Prostate gland (tissue), 2 donors: ENCODE measurements around the gene TMEM8B. TPM values are rescaled to one million over a fixed set of nuclear protein-coding genes. Genes with fewer than 3 reads are reported as not detected.

ENCODE experiments used
- DNase-seq: peaks from one replicate; pipeline ENCODE4 v3.0.0-alpha.2; 2019; ENCODE audit warnings: low spot score
- H3K27ac ChIP-seq, 2 donors: fragments of 200-600 bp; sonication (generic); 2 replicates each; pipeline ENCODE4 v1.5.1; 2017 to 2019
- H3K27me3 ChIP-seq: fragments of 200-600 bp; sonication (generic); replicated peaks from 2 replicates; pipeline ENCODE4 v1.5.1; 2019; ENCODE audit not compliant: insufficient read depth
- H3K36me3 ChIP-seq, 2 donors: fragments of 200-600 bp; sonication (generic); 1 replicate in 1 of 2; 2 replicates in 1 of 2; pipeline versions ENCODE4 v1.5.1 to v1.8.1; 2017 to 2019
- H3K4me1 ChIP-seq: fragments of 200-600 bp; sonication (generic); replicated peaks from 2 replicates; pipeline ENCODE4 v1.5.1; 2019
- H3K4me3 ChIP-seq, 2 donors: fragments of 200-600 bp; sonication (generic); 2 replicates each; pipeline ENCODE4 v1.5.1; 2017 to 2019
- H3K9me3 ChIP-seq: fragments of 200-600 bp; sonication (generic); 2 replicates; pipeline ENCODE4 v1.5.1; 2017
- CTCF ChIP-seq, 4 experiments: fragments of 200-600 bp in 2 of 4; fragments of 450-650 bp in 2 of 4; sonication (generic) in 2 of 4; IDR thresholded peaks; 1 replicate in 3 of 4; 2 replicates in 1 of 4; pipeline ENCODE4 v1.5.1; 2016 to 2019; ENCODE audit warnings: antibody characterized with exemption in 4 of 4, mild to moderate bottlenecking in 2 of 4, moderate library complexity in 2 of 4
- POLR2A ChIP-seq: fragments of 450-650 bp; IDR thresholded peaks from one replicate; pipeline ENCODE4 v1.6.1; 2016; ENCODE audit warnings: antibody characterized with exemption, mild to moderate bottlenecking
- POLR2AphosphoS5 ChIP-seq: sonication (generic); formaldehyde crosslinking; IDR thresholded peaks from one replicate; pipeline ENCODE4 v1.6.1; 2017; ENCODE audit warnings: antibody characterized with exemption
- WGBS: methylation state at CpG from one replicate; pipeline ENCODE4 v1.1.5; 2018; 5-methylcytosine and 5-hydroxymethylcytosine counted together
- intact Hi-C: fragments of 100-400 bp; cut with DNase I; formaldehyde crosslinking; loops from one replicate; pipeline ENCODE4 v1.14.2; 2022
- small RNA-seq, 2 donors: library from RNA; depleted of rRNA; stranded (forward); fragments of <200 nt; gene quantifications; one replicate each; pipeline ENCODE3, GENCODE V24; 2016
- total RNA-seq, 2 donors: library from RNA; depleted of rRNA; stranded (reverse); fragments of >200 nt; gene quantifications; one replicate each; pipeline ENCODE4 v1.1.0, GENCODE V29; 2016

TMEM8B gene
- total RNA-seq, 2 donors from 2014 or later: 15.8 to 25.9 TPM

- 55% methylated on average over 9 of the region's 9 CpGs for WGBS
Measured at GRCh38 chr9:35914301-35914807, 85.3 kb downstream of the TMEM8B start.

More at GRCh38 chr9:35914301-35914807, 85.3 kb downstream of the TMEM8B start:
- Histone ChIP-seq H3K36me3 (no peaks in the 10 kb centered on the region), H3K4me3 (no peak overlapping the region), H3K27me3 (no peaks in the 10 kb centered on the region), H3K4me1 (peaks cover 7% of the 10 kb centered on the region), H3K27ac (no peak overlapping the region), H3K9me3 (no peaks in the 10 kb centered on the region)
- DNase-seq: no peak
- intact Hi-C loops: no loop called here
- TF ChIP-seq POLR2A (no peak), POLR2AphosphoS5 (no peak), CTCF (IDR thresholded peaks at IDR 0.05) (no peak)

Small RNA genes within 50 kb of the gene (small RNA-seq; reads per million reads assigned to genes)
- gene HINT2: 0.09 to 0.30 reads per million in 2 donors

Other genes starting within 250 kb of the TMEM8B start
- gene TESK1, start 224.0 kb upstream of the TMEM8B start, total RNA-seq: 10 to 100 TPM; 40.2 to 67.3 TPM
- gene CD72, start 210.8 kb upstream of the TMEM8B start, total RNA-seq: 1 to 10 TPM; 3.0 to 3.2 TPM
- under 1 TPM; 0.18 to 0.68 TPM for gene SIT1, start 178.3 kb upstream of the TMEM8B start, total RNA-seq
- gene RMRP, start 171.2 kb upstream of the TMEM8B start, total RNA-seq: over 10,000 TPM in 1 of 2 donors, 1,000 to 10,000 TPM in 1; 1,879 to 13,864 TPM
- gene CCDC107, start 170.9 kb upstream of the TMEM8B start, total RNA-seq: 10 to 100 TPM; 22.8 to 26.2 TPM
- gene ARHGEF39, start 164.0 kb upstream of the TMEM8B start, total RNA-seq: 1 to 10 TPM; 1.1 to 1.8 TPM
- gene CA9, start 155.3 kb upstream of the TMEM8B start, total RNA-seq: not detected
- 1,000 to 10,000 TPM; 1,037 to 1,042 TPM for gene TPM2, start 139.3 kb upstream of the TMEM8B start, total RNA-seq
- 100 to 1,000 TPM; 167 to 315 TPM for gene TLN1, start 97.0 kb upstream of the TMEM8B start, total RNA-seq
- gene CREB3, start 96.6 kb upstream of the TMEM8B start, total RNA-seq: 100 to 1,000 TPM in 1 of 2 donors, 10 to 100 TPM in 1; 60.9 to 120 TPM
- 10 to 100 TPM; 48.5 to 55.4 TPM for gene GBA2, start 80.0 kb upstream of the TMEM8B start, total RNA-seq
- 10 to 100 TPM; 19.4 to 30.3 TPM for gene RGP1, start 79.9 kb upstream of the TMEM8B start, total RNA-seq
- not detected for gene MSMP, start 75.0 kb upstream of the TMEM8B start, total RNA-seq
- gene NPR2, start 37.6 kb upstream of the TMEM8B start, total RNA-seq: 10 to 100 TPM; 17.3 to 33.2 TPM
- 1 to 10 TPM in 1 of 2 donors, under 1 TPM in 1; 0.68 to 9.2 TPM for gene SPAG8, start 17.0 kb upstream of the TMEM8B start, total RNA-seq
- 10 to 100 TPM; 38.6 to 39.7 TPM for gene HINT2, start 14.2 kb upstream of the TMEM8B start, total RNA-seq
- 1 to 10 TPM in 1 of 2 donors, under 1 TPM in 1; 0.46 to 5.1 TPM for gene FAM221B, start 496 bp upstream of the TMEM8B start, total RNA-seq
- not detected for gene OR13J1, start 41.2 kb downstream of the TMEM8B start, total RNA-seq
- gene HRCT1, start 77.0 kb downstream of the TMEM8B start, total RNA-seq: 1 to 10 TPM; 1.3 to 1.5 TPM
- gene SPAAR, start 80.3 kb downstream of the TMEM8B start, total RNA-seq: 10 to 100 TPM in 1 of 2 donors, under 1 TPM in 1; 0.64 to 31.4 TPM
- not detected for gene OR2S2, start 128.9 kb downstream of the TMEM8B start, total RNA-seq
- gene RECK, start 207.7 kb downstream of the TMEM8B start, total RNA-seq: 1 to 10 TPM; 6.1 to 7.7 TPM